GM12875 (cell line): Measurements from ENCODE around the gene BRK1.
"Not testable (repeated sequence)": the region's sequence is repeated elsewhere in the genome, so short reads cannot be mapped to it uniquely, and the experiment has no call there.

ENCODE experiments used
- H3K4me3 ChIP-seq: one replicate; pipeline ENCODE4 v1.5.1; 2011; ENCODE audit warnings: low read depth, low read length, control low read depth
- TF ChIP-seq, protein P1 (sequence below): IDR thresholded peaks from 2 replicates; pipeline ENCODE4 v1.5.1; 2011; ENCODE audit warnings: low read depth, mild to moderate bottlenecking, control low read depth, inconsistent platforms, low read length, moderate library complexity, borderline replicate concordance; ENCODE audit not compliant: insufficient read depth

The BRK1 gene

DNA sequence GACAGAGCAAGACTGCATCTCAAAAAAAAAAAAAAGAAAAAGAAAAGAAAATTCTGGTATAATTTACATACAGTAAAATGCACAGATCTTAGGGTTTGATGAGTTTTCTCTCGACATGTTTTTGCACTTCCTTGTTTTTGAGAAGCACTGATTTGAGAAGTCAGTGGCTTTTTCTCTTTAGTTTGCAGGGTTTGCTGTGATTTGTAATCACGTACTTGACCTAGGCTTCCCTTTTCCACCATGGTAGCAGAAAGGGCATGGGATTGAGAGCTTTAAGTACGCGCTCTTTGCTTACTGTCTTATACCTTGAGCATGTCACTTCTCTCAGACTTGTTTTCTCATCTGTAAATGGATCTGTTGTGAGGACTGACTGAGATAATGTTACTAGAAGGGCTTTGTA is 30.2 kb downstream of the BRK1 start:
- TF ChIP-seq, protein P1, sequence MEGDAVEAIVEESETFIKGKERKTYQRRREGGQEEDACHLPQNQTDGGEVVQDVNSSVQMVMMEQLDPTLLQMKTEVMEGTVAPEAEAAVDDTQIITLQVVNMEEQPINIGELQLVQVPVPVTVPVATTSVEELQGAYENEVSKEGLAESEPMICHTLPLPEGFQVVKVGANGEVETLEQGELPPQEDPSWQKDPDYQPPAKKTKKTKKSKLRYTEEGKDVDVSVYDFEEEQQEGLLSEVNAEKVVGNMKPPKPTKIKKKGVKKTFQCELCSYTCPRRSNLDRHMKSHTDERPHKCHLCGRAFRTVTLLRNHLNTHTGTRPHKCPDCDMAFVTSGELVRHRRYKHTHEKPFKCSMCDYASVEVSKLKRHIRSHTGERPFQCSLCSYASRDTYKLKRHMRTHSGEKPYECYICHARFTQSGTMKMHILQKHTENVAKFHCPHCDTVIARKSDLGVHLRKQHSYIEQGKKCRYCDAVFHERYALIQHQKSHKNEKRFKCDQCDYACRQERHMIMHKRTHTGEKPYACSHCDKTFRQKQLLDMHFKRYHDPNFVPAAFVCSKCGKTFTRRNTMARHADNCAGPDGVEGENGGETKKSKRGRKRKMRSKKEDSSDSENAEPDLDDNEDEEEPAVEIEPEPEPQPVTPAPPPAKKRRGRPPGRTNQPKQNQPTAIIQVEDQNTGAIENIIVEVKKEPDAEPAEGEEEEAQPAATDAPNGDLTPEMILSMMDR, result no peak
- no peak overlapping the region for H3K4me3 ChIP-seq

GRCh38 chr3:10149226-10149625 is 33.8 kb downstream of the BRK1 start:
- H3K4me3 ChIP-seq, result no peak overlapping the region
- TF ChIP-seq, protein P1, result no peak

DNA sequence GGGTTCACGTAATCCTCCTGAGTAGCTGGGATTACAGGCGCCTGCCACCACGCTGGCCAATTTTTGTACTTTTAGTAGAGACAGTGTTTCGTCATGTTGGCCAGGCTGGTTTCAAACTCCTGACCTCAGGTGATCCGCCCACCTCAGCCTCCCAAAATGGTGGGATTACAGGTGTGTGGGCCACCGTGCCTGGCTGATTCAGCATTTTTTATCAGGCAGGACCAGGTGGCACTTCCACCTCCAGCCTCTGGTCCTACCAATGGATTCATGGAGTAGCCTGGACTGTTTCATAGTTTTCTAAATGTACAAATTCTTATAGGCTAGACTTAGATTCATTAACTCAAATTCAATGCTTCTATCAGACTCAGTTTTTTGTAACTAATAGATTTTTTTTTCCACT is 35.5 kb downstream of the BRK1 start:
- TF ChIP-seq, protein P1, result no peak
- no peak overlapping the region for H3K4me3 ChIP-seq

DNA sequence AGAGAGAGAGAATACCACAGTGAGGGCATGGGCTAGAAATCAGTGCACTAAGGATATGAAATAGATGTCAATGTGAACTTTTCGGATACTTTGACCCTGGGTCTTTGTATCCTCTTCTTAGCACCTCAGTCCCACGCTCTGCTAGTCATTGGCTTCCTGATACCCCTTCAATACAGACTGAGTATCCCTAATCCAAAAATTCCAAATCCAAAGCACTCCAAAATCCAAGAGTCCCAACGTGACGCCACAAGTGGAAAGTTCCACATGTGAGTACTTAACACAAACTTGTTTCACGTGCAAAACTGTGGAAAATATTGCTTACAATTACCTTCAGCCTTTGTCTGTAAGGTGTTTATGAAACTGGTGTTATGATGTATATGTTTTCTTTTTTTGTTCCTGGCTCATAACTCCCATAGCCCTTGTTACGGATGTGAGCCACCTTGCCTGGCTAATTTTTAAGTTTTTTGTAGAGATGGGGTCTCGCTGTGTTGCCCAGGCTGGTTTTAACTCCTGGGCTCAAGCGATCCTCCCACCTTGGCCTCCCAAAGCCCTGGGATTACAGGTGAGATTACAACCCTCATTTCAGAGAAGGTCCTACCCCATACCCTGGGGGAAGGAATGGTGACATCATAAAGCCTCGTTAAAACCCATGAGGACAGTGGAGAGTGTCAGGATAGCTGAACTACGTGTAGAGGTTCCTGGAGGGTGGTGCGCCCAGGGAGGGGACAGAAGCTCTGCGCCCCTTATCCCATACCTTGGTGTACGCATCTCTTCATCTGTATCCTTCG is 39.1 kb downstream of the BRK1 start:
- H3K4me3 ChIP-seq, result no peak overlapping the region
- TF ChIP-seq, protein P1, result no peak

GRCh38 chr3:10155123-10155472 is 39.6 kb downstream of the BRK1 start:
- TF ChIP-seq, protein P1, result no peak
- H3K4me3 ChIP-seq, result no peak overlapping the region

- TF ChIP-seq, protein P1, result no peak
- H3K4me3 ChIP-seq, result no peak overlapping the region
These were observed 40.2 kb downstream of the BRK1 start for GRCh38 chr3:10155658-10156057.

DNA sequence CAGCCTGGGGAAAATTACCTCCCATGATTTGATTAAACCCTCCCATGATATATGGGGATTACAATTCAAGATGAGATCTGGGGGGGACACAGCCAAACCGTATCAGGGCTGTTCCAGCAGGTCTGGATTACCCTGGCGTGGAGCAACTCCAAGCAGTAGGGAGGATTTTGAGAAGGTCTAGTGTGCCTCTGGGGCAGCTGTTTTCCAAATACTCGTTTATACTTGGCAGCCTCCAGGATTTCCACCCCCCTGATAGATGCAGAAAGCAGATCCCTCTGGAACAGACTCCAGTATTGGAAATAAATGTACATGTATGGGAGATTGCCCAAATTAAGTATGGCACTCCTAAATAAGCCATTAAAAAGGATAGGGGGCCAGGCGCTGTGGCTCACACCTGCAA is 41.6 kb downstream of the BRK1 start:
- TF ChIP-seq, protein P1, result no peak
- H3K4me3 ChIP-seq, result no peak overlapping the region

DNA sequence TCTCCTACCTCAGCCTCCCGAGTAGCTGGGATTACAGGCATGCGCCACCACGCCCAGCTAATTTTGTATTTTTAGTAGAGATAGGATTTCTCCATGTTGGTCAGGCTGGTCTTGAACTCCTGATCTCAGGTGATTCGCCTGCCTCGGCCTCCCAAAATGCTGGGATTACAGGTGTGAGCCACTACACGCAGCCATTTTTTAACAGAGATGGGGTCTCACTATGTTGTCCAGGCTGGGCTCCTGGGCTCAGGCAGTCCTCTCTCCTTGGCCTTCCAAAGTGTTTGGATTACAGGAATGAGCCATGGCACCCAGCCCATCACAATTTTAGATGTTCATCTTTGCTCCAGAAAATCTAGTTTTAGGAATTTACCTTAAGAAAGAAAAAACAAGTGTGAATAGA is 43.1 kb downstream of the BRK1 start:
- H3K4me3 ChIP-seq, result not testable (repeated sequence)
